ENCODE results near the gene ACVRL1. TPM values are rescaled to one million over a fixed set of nuclear protein-coding genes. Genes with fewer than 3 reads are reported as not detected.
A peak's percentile ranks its signal among the peaks of the same experiment; 100 is the strongest.

The ACVRL1 gene
- total RNA-seq, 4 donors from 2014 or later = 68.4 to 318 (median 80.7) TPM

- H3K9me3 ChIP-seq = no peaks in the 10 kb centered on the region
- H3K27me3 ChIP-seq = no peaks in the 10 kb centered on the region
- peak overlapping the region in 3 of 4 donors; percentile 93 to 97 (median 94) for H3K27ac ChIP-seq
- H3K4me3 ChIP-seq = no peak overlapping the region
- H3K4me1 ChIP-seq = peaks cover 0 to 62% (median 38%) of the 10 kb centered on the region in 4 donors
- TF ChIP-seq, protein P1, sequence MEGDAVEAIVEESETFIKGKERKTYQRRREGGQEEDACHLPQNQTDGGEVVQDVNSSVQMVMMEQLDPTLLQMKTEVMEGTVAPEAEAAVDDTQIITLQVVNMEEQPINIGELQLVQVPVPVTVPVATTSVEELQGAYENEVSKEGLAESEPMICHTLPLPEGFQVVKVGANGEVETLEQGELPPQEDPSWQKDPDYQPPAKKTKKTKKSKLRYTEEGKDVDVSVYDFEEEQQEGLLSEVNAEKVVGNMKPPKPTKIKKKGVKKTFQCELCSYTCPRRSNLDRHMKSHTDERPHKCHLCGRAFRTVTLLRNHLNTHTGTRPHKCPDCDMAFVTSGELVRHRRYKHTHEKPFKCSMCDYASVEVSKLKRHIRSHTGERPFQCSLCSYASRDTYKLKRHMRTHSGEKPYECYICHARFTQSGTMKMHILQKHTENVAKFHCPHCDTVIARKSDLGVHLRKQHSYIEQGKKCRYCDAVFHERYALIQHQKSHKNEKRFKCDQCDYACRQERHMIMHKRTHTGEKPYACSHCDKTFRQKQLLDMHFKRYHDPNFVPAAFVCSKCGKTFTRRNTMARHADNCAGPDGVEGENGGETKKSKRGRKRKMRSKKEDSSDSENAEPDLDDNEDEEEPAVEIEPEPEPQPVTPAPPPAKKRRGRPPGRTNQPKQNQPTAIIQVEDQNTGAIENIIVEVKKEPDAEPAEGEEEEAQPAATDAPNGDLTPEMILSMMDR (IDR thresholded peaks at IDR 0.05) = no peak
- TF ChIP-seq EP300 (IDR thresholded peaks at IDR 0.05) = no peak
- TF ChIP-seq POLR2A (IDR thresholded peaks at IDR 0.05) = no peak
- 53 to 63% methylated on average over 7 of the region's 7 CpGs for WGBS, 2 donors
- H3K36me3 ChIP-seq = no peaks in the 10 kb centered on the region
- no peak for DNase-seq (ENCODE audit: low spot score in 2 of 2)
Measured at GRCh38 chr12:51954561-51955361, 47.5 kb downstream of the ACVRL1 start.

DNA sequence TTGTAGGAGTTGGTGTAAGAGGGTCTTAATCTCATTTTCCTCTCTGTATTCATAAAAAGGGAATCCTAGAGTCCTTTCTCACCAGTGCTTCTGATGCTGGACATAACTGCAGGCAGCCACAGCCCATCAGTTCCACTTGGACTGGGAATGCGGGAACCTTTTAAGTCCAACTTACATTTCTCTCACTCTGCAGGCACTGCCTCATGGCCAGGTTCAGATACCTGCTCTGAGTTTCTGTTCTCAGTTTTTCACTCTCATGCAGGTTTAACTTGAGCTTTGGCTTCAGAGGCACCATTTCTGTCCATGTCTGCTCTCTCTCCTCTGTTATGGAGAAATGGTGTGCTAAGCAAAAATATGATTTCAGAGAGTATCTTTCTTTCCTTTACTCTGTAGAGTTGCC, 48.4 kb downstream of the ACVRL1 start:
- no peak overlapping the region for H3K27ac ChIP-seq
- WGBS, 2 donors = 93 to 95% methylated on average over 1 of the region's 1 CpG
- H3K36me3 ChIP-seq = no peaks in the 10 kb centered on the region
- TF ChIP-seq, protein P1 (IDR thresholded peaks at IDR 0.05) = no peak
- TF ChIP-seq EP300 (IDR thresholded peaks at IDR 0.05) = no peak
- no peak for DNase-seq (ENCODE audit: low spot score in 2 of 2)
- no peaks in the 10 kb centered on the region for H3K27me3 ChIP-seq
- H3K9me3 ChIP-seq = no peaks in the 10 kb centered on the region
- H3K4me3 ChIP-seq = no peak overlapping the region
- peaks cover 0 to 63% (median 38%) of the 10 kb centered on the region in 4 donors for H3K4me1 ChIP-seq

DNA sequence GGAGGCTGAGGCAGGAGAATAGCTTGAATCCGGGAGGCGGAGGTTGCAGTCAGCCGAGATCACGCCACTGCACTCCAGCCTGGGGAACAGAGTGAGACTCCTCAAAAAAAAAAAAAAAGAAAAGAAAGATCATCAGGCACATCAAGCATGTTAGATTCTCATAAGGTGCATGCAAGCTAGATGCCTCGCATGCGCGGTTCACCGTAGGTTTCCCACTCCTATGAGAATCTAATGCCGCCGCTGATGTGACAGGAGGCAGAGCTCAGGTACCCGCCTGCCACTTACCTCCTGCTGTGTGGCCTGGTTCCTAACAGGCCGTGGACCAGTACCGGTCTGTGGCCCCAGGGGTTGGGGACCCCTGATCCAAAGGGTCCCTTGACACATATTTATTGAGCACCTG, 51.2 kb downstream of the ACVRL1 start:
- Histone ChIP-seq H3K9me3 (no peaks in the 10 kb centered on the region), H3K4me1 (peaks cover 0 to 64% (median 34%) of the 10 kb centered on the region in 4 donors)
- 96 to 98% methylated on average over 13 of the region's 13 CpGs for WGBS, 2 donors

DNA sequence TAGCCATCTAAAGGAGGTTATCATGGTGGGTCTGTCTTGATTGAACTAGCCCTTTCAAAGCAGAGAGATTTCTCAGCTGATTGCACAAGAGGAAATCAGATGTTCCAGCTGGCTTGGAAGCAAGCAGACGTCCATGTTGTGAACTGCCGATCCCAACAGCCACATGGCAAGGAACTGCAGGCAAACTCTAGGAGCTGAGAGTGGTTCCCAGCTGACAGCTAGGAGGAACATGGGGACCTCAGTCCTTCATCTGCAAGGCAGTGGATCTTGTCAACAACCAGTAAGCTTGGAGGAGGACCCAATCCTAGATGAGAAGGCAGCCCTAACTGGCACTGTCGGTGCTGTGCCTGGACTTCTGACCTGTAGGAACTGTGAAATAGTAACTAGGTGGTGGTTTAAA, 51.9 kb downstream of the ACVRL1 start:
- H3K9me3 ChIP-seq = no peaks in the 10 kb centered on the region
- peak in 1 of 2 donors; percentile 53 for DNase-seq (ENCODE audit: low spot score in 2 of 2)
- peaks cover 0 to 57% (median 28%) of the 10 kb centered on the region in 4 donors for H3K4me1 ChIP-seq
- peak overlapping the region in 1 of 4 donors; percentile 41 for H3K27ac ChIP-seq
- H3K36me3 ChIP-seq = peaks cover 0 to 4% (median 0%) of the 10 kb centered on the region in 3 donors
- no peaks in the 10 kb centered on the region for H3K27me3 ChIP-seq
- H3K4me3 ChIP-seq = no peak overlapping the region
- TF ChIP-seq EP300 (IDR thresholded peaks at IDR 0.05) (peak in 1 of 2 donors; percentile 49), POLR2A (IDR thresholded peaks at IDR 0.05) (no peak)
- 27 to 63% methylated on average over 3 of the region's 3 CpGs for WGBS, 2 donors

More for the DNA sequence above, 51.2 kb downstream of the ACVRL1 start:
- no peak for TF ChIP-seq EP300 (IDR thresholded peaks at IDR 0.05)
- TF ChIP-seq POLR2A (IDR thresholded peaks at IDR 0.05) = no peak
- DNase-seq (ENCODE audit: low spot score in 2 of 2) = no peak
- peaks cover 0 to 4% (median 0%) of the 10 kb centered on the region in 3 donors for H3K36me3 ChIP-seq
- H3K27me3 ChIP-seq = no peaks in the 10 kb centered on the region
- no peak overlapping the region for H3K27ac ChIP-seq
- no peak overlapping the region for H3K4me3 ChIP-seq

DNA sequence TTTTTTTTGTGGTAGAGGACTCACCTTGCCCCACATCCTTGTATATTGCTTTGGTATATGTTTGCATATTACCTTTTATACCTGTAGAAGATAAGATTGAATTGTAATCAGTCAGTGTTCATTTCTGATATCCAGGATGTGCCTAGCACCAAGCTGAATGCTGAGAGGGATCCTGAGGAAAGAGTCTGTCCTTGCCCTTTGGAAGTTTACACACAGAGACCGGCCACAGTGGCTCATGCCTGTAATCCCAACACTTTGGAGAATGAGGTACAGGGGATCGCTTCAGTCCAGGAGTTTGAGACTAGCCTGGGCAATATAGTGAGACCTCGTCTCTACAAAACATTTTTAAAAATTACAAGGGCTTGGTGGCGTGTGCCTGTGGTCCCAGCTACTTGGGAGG, 52.6 kb downstream of the ACVRL1 start:
- Histone ChIP-seq H3K36me3 (peaks cover 0 to 4% (median 0%) of the 10 kb centered on the region in 3 donors), H3K9me3 (no peaks in the 10 kb centered on the region), H3K27me3 (no peaks in the 10 kb centered on the region), H3K4me1 (peaks cover 0 to 50% (median 22%) of the 10 kb centered on the region in 4 donors), H3K4me3 (no peak overlapping the region), H3K27ac (no peak overlapping the region)
- no peak for TF ChIP-seq EP300 (IDR thresholded peaks at IDR 0.05)
- TF ChIP-seq, protein P1 (IDR thresholded peaks at IDR 0.05) = no peak
- no peak for DNase-seq (ENCODE audit: low spot score in 2 of 2)
- 94 to 97% methylated on average over 4 of the region's 4 CpGs for WGBS, 2 donors

GRCh38 chr12:51960488-51960887, 53.2 kb downstream of the ACVRL1 start:
- no peak for DNase-seq (ENCODE audit: low spot score in 2 of 2)
- no peaks in the 10 kb centered on the region for H3K9me3 ChIP-seq
- H3K36me3 ChIP-seq = peaks cover 0 to 4% (median 0%) of the 10 kb centered on the region in 3 donors
- H3K4me3 ChIP-seq = no peak overlapping the region
- WGBS, 2 donors = 33 to 43% methylated on average over 1 of the region's 1 CpG
- H3K4me1 ChIP-seq = peaks cover 0 to 44% (median 18%) of the 10 kb centered on the region in 4 donors
- TF ChIP-seq, protein P1 (IDR thresholded peaks at IDR 0.05) = no peak
- no peak for TF ChIP-seq EP300 (IDR thresholded peaks at IDR 0.05)
- no peak for TF ChIP-seq POLR2A (IDR thresholded peaks at IDR 0.05)
- H3K27ac ChIP-seq = no peak overlapping the region
- H3K27me3 ChIP-seq = no peaks in the 10 kb centered on the region

Measured in tibial nerve (tissue), 4 donors.